Right lobe of liver (tissue), 4 donors: ENCODE data around the gene BCAR3.

Source experiments
- CTCF ChIP-seq, 4 donors: fragments of 200-600 bp in 3 of 4; fragments of 450-650 bp in 1 of 4; IDR thresholded peaks; one replicate each; pipeline versions ENCODE4 v1.5.1 to v1.8.0; 2016 to 2022; ENCODE audit warnings: antibody characterized with exemption in 4 of 4, mild to moderate bottlenecking in 2 of 4
- POLR2A ChIP-seq: fragments of 450-650 bp; IDR thresholded peaks from one replicate; pipeline ENCODE4 v1.6.1; 2017; ENCODE audit warnings: antibody characterized with exemption, mild to moderate bottlenecking
- donor health status: DM: no; HTN: no; CAD: no.
- donor health status: DM: no; HTN: no; CAD: no.
- donor health status: DM: no; HTN: yes; CAD: no.

DNA sequence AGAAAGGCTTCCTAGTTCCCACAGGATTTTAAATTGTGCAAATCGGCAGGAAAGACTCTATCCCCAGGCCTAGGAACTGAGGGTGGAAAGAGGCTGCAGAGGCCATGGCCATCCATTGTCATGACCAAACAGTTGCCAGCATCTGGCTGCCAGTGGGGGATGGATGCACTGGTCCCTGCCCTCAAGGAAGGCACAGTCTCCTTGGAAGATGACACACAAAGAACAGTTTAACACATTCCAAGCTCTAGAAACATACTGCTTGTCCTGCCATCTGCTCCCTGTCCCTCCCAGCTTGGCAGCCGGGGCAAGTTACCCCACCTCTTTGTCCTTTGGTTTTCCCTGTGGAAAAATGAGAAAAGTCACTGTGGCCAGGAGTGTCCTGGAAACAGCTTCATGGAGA lies 83.2 kb downstream of the BCAR3 start:
- TF ChIP-seq CTCF (IDR thresholded peaks at IDR 0.05) = no peak
- no peak for TF ChIP-seq POLR2A
